GM23248 (cell line): Measurements from ENCODE around the gene AHCY.

Experiments
- EZH2 ChIP-seq: fragments of 200-600 bp; sonication (generic); IDR thresholded peaks from 2 replicates; pipeline ENCODE4 v1.6.1; 2018; ENCODE audit warnings: antibody characterized with exemption, mild to moderate bottlenecking; ENCODE audit not compliant: insufficient read depth, poor library complexity, severe bottlenecking
- EZH2phosphoT487 ChIP-seq: fragments of 200-600 bp; sonication (generic); IDR thresholded peaks from 2 replicates; pipeline ENCODE4 v1.6.1; 2018; ENCODE audit warnings: antibody characterized with exemption, moderate library complexity, mild to moderate bottlenecking, low read depth; ENCODE audit not compliant: insufficient read depth

DNA sequence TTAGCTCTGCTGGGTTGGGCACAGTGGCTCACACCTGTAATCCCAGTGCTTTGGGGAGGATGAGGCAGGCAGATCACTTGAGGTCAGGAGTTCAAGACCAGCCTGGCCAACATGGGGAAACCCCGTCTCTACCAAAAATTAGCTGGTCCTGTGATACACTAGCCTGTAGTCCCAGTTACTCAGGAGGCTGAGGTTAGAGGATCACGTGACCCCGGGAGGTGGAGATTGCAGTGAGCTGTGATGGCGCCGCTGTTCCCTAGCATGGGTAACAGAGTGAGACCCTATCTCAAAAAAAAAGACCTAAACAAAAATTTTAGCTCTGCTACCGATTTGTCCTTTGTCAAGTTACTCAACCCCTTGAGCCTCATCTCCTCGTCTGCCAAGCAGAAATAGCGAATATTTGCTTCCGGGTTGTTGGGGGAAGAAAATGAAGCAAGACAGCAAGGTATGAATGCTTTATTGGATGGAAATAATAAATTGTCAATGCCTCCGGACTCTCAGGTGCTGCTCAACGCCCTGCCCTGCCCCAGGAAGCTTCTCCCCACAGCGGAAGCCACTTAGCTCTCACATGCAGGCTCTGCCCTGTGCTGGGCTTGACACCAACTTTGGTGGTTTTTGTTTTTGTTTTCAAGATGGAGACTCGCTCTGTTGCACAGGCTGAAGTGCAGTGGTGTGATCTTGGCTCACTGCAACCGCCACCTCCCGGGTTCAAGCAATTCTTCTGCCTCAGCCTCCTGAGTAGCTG is 35.0 kb upstream of the AHCY start:
- TF ChIP-seq EZH2 (no peak), EZH2phosphoT487 (no peak)
